HG03354 (cell line): Measurements from ENCODE around the gene SH3PXD2A.

ENCODE experiments used
- ATAC-seq: cut with Tn5 transposase; IDR thresholded peaks from one replicate; pipeline ENCODE4 v1.9.1; 2021; ENCODE audit warnings: mild to moderate bottlenecking; ENCODE audit not compliant: unreplicated experiment, poor library complexity, severe bottlenecking

Gene SH3PXD2A, protein sequence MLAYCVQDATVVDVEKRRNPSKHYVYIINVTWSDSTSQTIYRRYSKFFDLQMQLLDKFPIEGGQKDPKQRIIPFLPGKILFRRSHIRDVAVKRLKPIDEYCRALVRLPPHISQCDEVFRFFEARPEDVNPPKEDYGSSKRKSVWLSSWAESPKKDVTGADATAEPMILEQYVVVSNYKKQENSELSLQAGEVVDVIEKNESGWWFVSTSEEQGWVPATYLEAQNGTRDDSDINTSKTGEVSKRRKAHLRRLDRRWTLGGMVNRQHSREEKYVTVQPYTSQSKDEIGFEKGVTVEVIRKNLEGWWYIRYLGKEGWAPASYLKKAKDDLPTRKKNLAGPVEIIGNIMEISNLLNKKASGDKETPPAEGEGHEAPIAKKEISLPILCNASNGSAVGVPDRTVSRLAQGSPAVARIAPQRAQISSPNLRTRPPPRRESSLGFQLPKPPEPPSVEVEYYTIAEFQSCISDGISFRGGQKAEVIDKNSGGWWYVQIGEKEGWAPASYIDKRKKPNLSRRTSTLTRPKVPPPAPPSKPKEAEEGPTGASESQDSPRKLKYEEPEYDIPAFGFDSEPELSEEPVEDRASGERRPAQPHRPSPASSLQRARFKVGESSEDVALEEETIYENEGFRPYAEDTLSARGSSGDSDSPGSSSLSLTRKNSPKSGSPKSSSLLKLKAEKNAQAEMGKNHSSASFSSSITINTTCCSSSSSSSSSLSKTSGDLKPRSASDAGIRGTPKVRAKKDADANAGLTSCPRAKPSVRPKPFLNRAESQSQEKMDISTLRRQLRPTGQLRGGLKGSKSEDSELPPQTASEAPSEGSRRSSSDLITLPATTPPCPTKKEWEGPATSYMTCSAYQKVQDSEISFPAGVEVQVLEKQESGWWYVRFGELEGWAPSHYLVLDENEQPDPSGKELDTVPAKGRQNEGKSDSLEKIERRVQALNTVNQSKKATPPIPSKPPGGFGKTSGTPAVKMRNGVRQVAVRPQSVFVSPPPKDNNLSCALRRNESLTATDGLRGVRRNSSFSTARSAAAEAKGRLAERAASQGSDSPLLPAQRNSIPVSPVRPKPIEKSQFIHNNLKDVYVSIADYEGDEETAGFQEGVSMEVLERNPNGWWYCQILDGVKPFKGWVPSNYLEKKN

DNA sequence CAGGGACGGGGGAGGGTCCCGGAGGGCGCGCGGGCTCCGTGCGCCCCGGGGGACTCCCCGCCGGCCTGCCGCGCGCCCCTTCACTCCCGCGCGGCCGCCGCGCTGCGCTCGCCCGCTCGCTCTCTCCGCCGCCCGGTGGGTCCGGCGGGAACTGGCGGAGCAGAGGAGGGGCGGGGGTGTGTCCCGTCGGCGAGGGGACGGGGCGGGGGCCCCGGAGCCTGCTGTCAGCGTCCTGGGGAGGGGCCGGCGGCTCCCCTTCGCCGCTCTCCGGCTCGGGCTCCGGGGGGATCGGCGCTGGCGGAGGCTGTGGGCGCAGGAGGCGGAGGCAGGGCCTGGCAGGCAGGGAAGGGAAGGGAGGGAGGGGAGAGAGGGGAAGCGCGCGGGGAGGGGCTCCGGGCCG is at the start of gene SH3PXD2A:
TSS of gene SH3PXD2A (minus strand) at position 153 of the 400 bp plus-strand sequence. CDS start 310 bp downstream, outside the sequence.
- ATAC-seq: no peak

- ATAC-seq: no peak
These were observed 45.9 kb upstream of the SH3PXD2A start for GRCh38 chr10:103901299-103901698.

GRCh38 chr10:103899312-103899711 is 43.9 kb upstream of the SH3PXD2A start:
- ATAC-seq: no peak

- ATAC-seq: no peak
These were observed 41.9 kb upstream of the SH3PXD2A start for GRCh38 chr10:103897241-103897774.

- no peak for ATAC-seq
These were observed 40.8 kb upstream of the SH3PXD2A start for GRCh38 chr10:103896225-103896624.

DNA sequence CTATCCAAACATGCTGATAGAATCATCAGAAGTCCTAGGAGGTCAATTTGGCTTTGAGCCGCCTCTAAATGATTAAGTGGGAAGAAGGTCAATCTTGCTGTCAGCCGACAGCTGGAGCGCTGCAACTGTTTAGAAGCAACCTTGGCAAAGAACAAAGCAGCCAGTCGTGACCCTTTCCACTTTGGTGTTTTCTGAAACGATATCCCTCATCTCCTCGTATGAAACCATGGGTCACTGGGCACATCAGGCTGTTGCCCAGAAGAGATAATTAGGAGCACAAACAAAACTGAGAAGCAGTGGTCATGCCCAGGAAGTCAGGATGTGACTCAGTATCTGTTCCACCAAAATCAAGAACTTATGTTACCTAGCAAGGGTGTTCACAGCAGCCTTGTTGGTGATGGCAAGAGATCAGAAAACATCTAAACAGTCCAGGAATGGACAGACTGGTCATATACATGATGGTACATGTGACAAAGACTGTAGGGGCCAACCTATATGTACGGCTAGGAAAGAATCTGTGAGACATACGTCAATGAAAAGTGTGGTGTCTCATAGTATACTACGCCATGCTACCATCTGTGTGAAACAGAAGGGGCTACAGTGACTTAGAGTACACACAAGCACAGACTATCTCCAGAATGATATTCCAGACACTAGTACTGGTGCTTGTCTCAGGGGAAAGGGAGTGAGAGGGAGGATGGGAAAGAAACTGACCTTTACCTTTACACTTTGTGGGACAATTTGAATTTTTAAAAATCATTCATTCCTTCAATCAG is 40.2 kb upstream of the SH3PXD2A start:
- ATAC-seq: no peak

DNA sequence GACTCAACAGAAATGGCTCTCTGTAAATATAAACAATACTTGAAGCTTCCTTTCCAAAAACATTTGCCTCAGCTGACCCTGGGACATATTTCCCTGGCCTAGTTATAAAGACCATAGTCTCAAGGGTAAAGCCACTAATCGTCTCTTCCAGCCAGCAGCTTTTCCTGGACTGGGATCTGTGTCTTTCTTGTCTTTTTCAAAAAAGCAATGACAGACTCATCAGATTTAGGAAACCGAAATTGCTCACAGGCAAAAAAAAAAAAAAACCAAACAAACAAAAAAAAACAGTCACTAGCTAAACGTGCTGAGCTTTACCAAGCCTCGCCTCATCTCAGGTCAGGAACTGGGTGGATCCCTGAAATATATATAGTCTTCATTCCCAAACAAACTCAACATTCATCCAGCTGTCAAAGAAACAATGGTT is 39.1 kb upstream of the SH3PXD2A start:
- ATAC-seq: no peak

- ATAC-seq: no peak
These were observed 38.4 kb upstream of the SH3PXD2A start for GRCh38 chr10:103893817-103894216.

DNA sequence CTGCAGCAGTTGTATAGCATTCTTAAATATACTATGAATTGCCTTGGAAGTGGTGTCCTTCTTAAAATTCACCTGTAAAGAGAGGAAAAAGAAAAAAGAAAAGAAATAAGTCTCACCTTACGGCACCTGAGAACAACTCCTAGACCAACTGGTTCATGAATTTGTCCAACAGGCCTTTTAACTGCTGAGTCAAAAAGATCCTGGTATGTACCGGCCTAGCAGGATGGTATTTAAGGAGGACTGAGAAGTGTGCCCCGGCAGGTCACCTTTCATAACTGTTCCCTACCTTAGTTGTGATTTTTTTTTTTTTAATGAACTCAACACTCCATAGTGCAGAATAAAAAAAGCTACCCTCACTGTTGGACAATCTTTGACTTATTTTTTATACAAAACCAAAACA is 36.8 kb upstream of the SH3PXD2A start:
- no peak for ATAC-seq

DNA sequence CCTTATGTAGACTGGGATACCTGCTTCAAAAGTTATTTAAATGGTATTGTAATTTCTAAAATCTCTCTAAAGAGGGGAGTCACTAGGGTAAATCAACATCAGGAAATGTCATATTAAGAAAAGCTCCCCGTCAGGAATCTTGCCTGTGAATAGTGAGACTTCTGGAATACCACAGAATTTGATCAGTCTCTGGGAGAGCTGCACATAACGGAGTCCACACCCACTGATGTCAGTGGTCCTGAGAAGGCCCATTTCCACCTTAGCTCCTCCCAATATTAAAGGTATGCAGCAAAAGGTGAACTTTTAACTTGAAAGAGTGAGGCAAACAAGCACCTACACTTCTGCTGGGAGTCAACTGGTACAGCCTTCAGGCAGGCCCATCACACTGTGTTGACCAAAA is 35.3 kb upstream of the SH3PXD2A start:
- no peak for ATAC-seq

DNA sequence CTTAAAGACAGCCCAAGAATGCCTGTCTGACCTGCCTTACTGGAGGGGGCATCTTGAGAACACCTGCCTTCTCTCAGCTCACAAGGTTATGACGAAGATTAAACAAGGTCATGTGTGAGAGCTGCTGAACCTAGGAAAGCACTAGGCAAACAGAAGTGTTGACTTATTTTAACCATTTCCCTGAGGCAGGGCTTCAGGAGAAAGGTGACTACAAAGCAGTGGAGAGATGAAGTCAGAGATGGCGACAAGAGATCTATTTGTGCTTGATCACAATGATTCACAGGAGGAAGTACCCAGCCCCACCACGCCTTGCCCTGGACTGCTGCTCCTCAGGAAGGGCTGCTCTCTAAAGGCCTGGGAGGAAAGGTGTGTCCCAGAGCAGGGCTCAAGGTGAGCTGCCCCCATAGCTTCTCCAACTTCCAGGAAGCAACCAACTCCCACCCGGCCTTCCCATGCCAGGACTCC is 34.9 kb upstream of the SH3PXD2A start:
- no peak for ATAC-seq

GRCh38 chr10:103889121-103889720 is 33.8 kb upstream of the SH3PXD2A start:
- no peak for ATAC-seq

- peak; percentile 78 for ATAC-seq
These were observed 32.9 kb upstream of the SH3PXD2A start for GRCh38 chr10:103888113-103888841.

DNA sequence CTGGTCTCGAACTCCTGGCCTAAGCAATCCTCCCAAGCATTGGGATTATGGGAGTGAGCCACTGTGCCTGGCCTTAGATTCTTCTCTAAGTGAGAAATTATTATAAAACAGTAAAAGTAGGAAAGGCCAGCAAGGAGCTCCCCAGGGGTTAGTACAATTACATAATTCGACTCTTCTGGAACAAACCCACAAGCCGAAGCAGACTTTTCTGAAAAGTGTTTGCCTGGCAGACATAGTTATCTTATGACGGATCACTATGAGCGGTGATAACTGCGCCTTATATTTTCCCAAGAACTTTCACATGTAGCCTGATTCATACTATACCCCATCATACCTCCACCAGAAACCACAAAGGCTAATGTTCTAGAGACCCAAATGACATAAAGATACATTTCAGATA is 30.2 kb upstream of the SH3PXD2A start:
- ATAC-seq: no peak

GRCh38 chr10:103884681-103885139 is 29.3 kb upstream of the SH3PXD2A start:
- ATAC-seq: no peak

- ATAC-seq: no peak
These were observed 27.1 kb upstream of the SH3PXD2A start for GRCh38 chr10:103882285-103883007.
